ENCODE results near the gene TNRC6B.

The TNRC6B gene

GRCh38 chr22:40326905-40327735, 149.4 kb downstream of the TNRC6B start:
- DNase-seq (ENCODE audit: low spot score) = no peak

GRCh38 chr22:40328546-40329456, 151.1 kb downstream of the TNRC6B start:
- DNase-seq (ENCODE audit: low spot score) = no peak

- no peak for DNase-seq (ENCODE audit: low spot score)
These were observed 151.7 kb downstream of the TNRC6B start for GRCh38 chr22:40329466-40329865.

- DNase-seq (ENCODE audit: low spot score) = no peak
These were observed 152.4 kb downstream of the TNRC6B start for GRCh38 chr22:40330086-40330485.

GRCh38 chr22:40330615-40331014, 152.9 kb downstream of the TNRC6B start:
- DNase-seq (ENCODE audit: low spot score) = no peak

GRCh38 chr22:40331706-40332105, 154.0 kb downstream of the TNRC6B start:
- no peak for DNase-seq (ENCODE audit: low spot score)

- no peak for DNase-seq (ENCODE audit: low spot score)
These were observed 154.6 kb downstream of the TNRC6B start for GRCh38 chr22:40332319-40332781.

- DNase-seq (ENCODE audit: low spot score) = no peak
These were observed 156.3 kb downstream of the TNRC6B start for GRCh38 chr22:40334060-40334459.

GRCh38 chr22:40334899-40335298, 157.2 kb downstream of the TNRC6B start:
- DNase-seq (ENCODE audit: low spot score) = no peak

- DNase-seq (ENCODE audit: low spot score) = no peak
These were observed 157.6 kb downstream of the TNRC6B start for GRCh38 chr22:40335358-40335757.

GRCh38 chr22:40340044-40340443, 162.3 kb downstream of the TNRC6B start:
- DNase-seq (ENCODE audit: low spot score) = no peak

GRCh38 chr22:40341604-40342003, 163.9 kb downstream of the TNRC6B start:
- DNase-seq (ENCODE audit: low spot score) = no peak

GRCh38 chr22:40342521-40342920, 164.8 kb downstream of the TNRC6B start:
- no peak for DNase-seq (ENCODE audit: low spot score)

- DNase-seq (ENCODE audit: low spot score) = no peak
These were observed 167.5 kb downstream of the TNRC6B start for GRCh38 chr22:40345271-40345670.

- DNase-seq (ENCODE audit: low spot score) = peak; percentile 55
These were observed 168.1 kb downstream of the TNRC6B start for GRCh38 chr22:40345815-40346184.

GRCh38 chr22:40346185-40347118, 168.7 kb downstream of the TNRC6B start, which contains the start of gene ADSL:
Gene ADSL (plus strand): TSS chr22:40346500. CDS start chr22:40346559, 59 bp downstream.
- DNase-seq (ENCODE audit: low spot score) = peak; percentile 93

- no peak for DNase-seq (ENCODE audit: low spot score)
These were observed 169.6 kb downstream of the TNRC6B start for GRCh38 chr22:40347300-40347699.

- DNase-seq (ENCODE audit: low spot score) = peak; percentile 53
These were observed 170.4 kb downstream of the TNRC6B start for GRCh38 chr22:40348025-40348658.

- DNase-seq (ENCODE audit: low spot score) = no peak
These were observed 175.0 kb downstream of the TNRC6B start for GRCh38 chr22:40352763-40353162.

- DNase-seq (ENCODE audit: low spot score) = no peak
These were observed 183.4 kb downstream of the TNRC6B start for GRCh38 chr22:40361100-40361499.

- no peak for DNase-seq (ENCODE audit: low spot score)
These were observed 185.3 kb downstream of the TNRC6B start for GRCh38 chr22:40363059-40363458.
